Measurements from ENCODE around the gene ERCC6. TPM values are rescaled to one million over a fixed set of nuclear protein-coding genes. Genes with fewer than 3 reads are reported as not detected.
A peak's percentile ranks its signal among the peaks of the same experiment; 100 is the strongest.

Gene ERCC6
- total RNA-seq, 4 donors from 2014 or later, result 17.9 to 33.0 (median 26.5) TPM

DNA sequence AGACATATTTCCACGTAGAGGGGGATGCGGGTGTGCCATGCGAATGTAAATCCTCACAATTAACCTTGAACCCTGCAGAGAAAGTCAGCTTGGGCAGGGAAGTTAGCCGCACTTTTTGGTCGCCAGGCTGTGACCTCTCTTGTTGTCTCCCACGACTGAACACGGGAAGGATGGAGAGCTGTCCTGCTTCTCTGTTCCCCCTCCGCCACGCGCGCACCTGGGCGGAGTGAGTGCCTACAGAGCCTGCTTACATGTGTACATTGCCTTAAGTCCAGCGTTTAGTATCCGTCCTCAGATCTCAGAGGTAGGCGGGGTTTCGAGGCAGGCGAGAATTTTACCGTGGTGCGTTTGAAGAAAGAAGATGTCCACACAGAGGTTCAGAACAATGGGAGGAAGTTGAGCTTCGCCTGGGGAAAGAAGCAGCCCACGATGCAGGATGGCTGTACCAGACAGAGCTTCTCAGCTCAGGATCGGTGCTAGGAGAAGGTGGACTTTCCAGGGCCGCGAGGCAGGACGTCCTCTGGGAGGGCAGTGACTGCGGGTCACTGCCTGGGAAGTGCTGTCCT lies 482 bp upstream of the ERCC6 start:
- H3K27ac ChIP-seq, result peak overlapping the region; percentile 84 to 90 (median 87)
- no peaks in the 10 kb centered on the region for H3K36me3 ChIP-seq
- H3K9me3 ChIP-seq, result no peaks in the 10 kb centered on the region
- peaks cover 0 to 13% (median 8%) of the 10 kb centered on the region in 4 donors for H3K4me1 ChIP-seq
- no peaks in the 10 kb centered on the region for H3K27me3 ChIP-seq
- peak; percentile 52 to 69 (median 65) for DNase-seq
- TF ChIP-seq, protein P1, sequence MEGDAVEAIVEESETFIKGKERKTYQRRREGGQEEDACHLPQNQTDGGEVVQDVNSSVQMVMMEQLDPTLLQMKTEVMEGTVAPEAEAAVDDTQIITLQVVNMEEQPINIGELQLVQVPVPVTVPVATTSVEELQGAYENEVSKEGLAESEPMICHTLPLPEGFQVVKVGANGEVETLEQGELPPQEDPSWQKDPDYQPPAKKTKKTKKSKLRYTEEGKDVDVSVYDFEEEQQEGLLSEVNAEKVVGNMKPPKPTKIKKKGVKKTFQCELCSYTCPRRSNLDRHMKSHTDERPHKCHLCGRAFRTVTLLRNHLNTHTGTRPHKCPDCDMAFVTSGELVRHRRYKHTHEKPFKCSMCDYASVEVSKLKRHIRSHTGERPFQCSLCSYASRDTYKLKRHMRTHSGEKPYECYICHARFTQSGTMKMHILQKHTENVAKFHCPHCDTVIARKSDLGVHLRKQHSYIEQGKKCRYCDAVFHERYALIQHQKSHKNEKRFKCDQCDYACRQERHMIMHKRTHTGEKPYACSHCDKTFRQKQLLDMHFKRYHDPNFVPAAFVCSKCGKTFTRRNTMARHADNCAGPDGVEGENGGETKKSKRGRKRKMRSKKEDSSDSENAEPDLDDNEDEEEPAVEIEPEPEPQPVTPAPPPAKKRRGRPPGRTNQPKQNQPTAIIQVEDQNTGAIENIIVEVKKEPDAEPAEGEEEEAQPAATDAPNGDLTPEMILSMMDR (IDR thresholded peaks at IDR 0.05), result no peak
- no peak for TF ChIP-seq POLR2A (IDR thresholded peaks at IDR 0.05)
- peak overlapping the region; percentile 63 to 71 (median 66) for H3K4me3 ChIP-seq

DNA sequence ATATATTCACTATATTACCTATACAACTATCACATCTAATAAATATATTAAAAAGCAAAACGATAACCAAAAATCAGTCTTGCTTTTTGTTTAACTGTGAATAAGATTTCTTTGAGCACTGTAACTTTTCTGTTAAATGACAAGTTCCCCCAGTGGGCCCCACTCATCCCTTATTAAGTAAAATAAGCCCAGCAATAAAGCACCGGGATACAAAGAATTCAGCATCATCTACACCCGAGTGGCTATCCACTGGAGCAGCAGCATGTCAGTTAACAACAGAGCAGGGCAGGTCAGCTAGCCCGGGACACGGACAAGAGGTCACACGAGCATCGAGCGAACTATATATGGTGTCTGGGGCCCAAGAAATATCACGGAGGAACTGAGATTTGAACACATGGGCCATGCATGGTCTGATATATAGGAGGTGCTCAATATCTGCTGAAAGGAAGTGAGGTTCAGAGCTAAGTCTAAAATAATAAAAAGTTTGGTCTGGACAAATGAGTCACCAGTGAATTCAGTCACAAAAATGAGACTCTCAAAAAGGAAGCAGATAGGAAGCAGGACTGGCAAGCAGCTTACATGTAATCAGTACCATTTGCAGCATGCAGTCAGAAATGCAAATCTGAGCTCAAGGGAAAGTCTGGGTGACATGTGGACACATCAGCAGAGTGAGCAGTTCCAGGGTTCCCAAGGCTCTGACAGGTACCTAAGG lies 4.1 kb downstream of the ERCC6 start:
- H3K27ac ChIP-seq, result no peak overlapping the region
- no peak overlapping the region for H3K4me3 ChIP-seq
- peaks cover 0 to 11% (median 7%) of the 10 kb centered on the region in 4 donors for H3K4me1 ChIP-seq
- peaks cover 0 to 29% (median 0%) of the 10 kb centered on the region in 3 donors for H3K36me3 ChIP-seq
- H3K27me3 ChIP-seq, result no peaks in the 10 kb centered on the region
- no peak for DNase-seq
- TF ChIP-seq, protein P1 (IDR thresholded peaks at IDR 0.05), result no peak
- TF ChIP-seq POLR2A (IDR thresholded peaks at IDR 0.05), result no peak
- H3K9me3 ChIP-seq, result no peaks in the 10 kb centered on the region

DNA sequence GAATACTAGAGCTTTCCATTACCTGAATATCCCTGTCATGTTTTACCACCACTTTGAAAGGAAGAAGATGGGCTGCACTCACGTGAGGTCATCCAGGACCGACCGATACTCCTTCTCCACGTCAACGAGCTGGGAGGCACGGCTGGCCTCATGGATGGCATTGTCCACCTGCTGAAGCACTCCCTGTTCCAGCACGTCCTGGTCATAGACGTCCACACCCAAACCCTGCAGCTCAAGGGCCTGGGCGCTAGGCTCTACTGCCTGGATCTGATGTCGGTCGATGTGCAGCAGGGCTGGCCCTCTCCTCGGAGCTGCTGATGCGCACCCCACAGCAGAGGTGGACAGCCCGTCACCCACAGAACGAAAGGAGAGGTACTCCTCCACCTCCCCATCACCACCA lies 6.5 kb downstream of the ERCC6 start:
- H3K36me3 ChIP-seq, result peaks cover 0 to 52% (median 0%) of the 10 kb centered on the region in 3 donors
- DNase-seq, result no peak
- H3K4me3 ChIP-seq, result no peak overlapping the region
- H3K27ac ChIP-seq, result no peak overlapping the region
- no peaks in the 10 kb centered on the region for H3K9me3 ChIP-seq
- TF ChIP-seq, protein P1 (IDR thresholded peaks at IDR 0.05), result no peak
- TF ChIP-seq POLR2A (IDR thresholded peaks at IDR 0.05), result no peak
- H3K4me1 ChIP-seq, result peaks cover 0 to under 1% (median 0%) of the 10 kb centered on the region in 4 donors
- no peaks in the 10 kb centered on the region for H3K27me3 ChIP-seq

GRCh38 chr10:49528977-49529506 lies 9.9 kb downstream of the ERCC6 start:
- no peak overlapping the region for H3K4me3 ChIP-seq
- no peak for DNase-seq
- no peak overlapping the region for H3K27ac ChIP-seq
- H3K36me3 ChIP-seq, result peaks cover 0 to 84% (median 0%) of the 10 kb centered on the region in 3 donors
- no peak for TF ChIP-seq POLR2A (IDR thresholded peaks at IDR 0.05)
- TF ChIP-seq, protein P1 (IDR thresholded peaks at IDR 0.05), result no peak
- no peaks in the 10 kb centered on the region for H3K9me3 ChIP-seq
- H3K4me1 ChIP-seq, result no peaks in the 10 kb centered on the region
- H3K27me3 ChIP-seq, result no peaks in the 10 kb centered on the region

DNA sequence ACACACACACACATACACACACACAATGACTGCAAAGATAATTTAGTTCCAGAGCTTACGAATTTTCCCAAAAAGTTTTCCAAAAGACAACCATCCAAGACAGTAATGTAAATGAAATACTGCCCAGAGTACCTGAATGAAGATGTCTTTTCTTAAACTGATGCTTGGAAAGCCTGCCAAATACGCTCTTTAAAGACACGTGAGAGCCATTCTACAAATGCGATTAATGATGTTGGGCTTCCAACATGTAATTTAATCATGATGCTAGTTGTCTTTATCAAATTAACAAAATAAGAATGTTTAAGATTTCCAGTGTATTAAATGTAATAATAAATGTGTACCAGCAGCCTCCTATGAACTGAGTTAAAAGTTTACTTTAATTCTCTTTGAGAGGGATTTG lies 11.1 kb downstream of the ERCC6 start:
- no peaks in the 10 kb centered on the region for H3K4me1 ChIP-seq
- no peaks in the 10 kb centered on the region for H3K9me3 ChIP-seq
- TF ChIP-seq, protein P1 (IDR thresholded peaks at IDR 0.05), result no peak
- peaks cover 0 to 92% (median 0%) of the 10 kb centered on the region in 3 donors for H3K36me3 ChIP-seq
- H3K27me3 ChIP-seq, result no peaks in the 10 kb centered on the region
- H3K4me3 ChIP-seq, result no peak overlapping the region
- DNase-seq, result no peak
- no peak overlapping the region for H3K27ac ChIP-seq

All from Peyer's patch (tissue), 4 donors.